Anterior cingulate cortex (tissue), 58 donors: ENCODE results near the gene MAIP1.
A peak's percentile ranks its signal among the peaks of the same experiment; 100 is the strongest.

Experiments
- DNase-seq, 58 donors: peaks; one replicate each; lab custom pipeline; 2025; lab: John Stamatoyannopoulos, UW

Gene MAIP1

GRCh38 chr2:199946196-199946595 lies 9.2 kb upstream of the MAIP1 start:
- no peak for DNase-seq

GRCh38 chr2:199946836-199947235 lies 8.5 kb upstream of the MAIP1 start:
- DNase-seq = no peak

GRCh38 chr2:199950396-199950795 lies 5.0 kb upstream of the MAIP1 start:
- DNase-seq = no peak

- DNase-seq = no peak
These were observed 4.4 kb upstream of the MAIP1 start for GRCh38 chr2:199951023-199951422.

- DNase-seq = no peak
These were observed 409 bp upstream of the MAIP1 start for GRCh38 chr2:199955007-199955338.

GRCh38 chr2:199956062-199956380 lies 639 bp downstream of the MAIP1 start:
- no peak for DNase-seq

- DNase-seq = no peak
These were observed 2.6 kb downstream of the MAIP1 start for GRCh38 chr2:199958014-199958413.

- DNase-seq = no peak
These were observed 6.8 kb downstream of the MAIP1 start for GRCh38 chr2:199962203-199962602.

GRCh38 chr2:199966405-199966804 lies 11.0 kb downstream of the MAIP1 start:
- DNase-seq = no peak

- DNase-seq = no peak
These were observed 11.6 kb downstream of the MAIP1 start for GRCh38 chr2:199966976-199967375.

GRCh38 chr2:199968126-199968525 lies 12.7 kb downstream of the MAIP1 start:
- no peak for DNase-seq

- DNase-seq = no peak
These were observed 16.8 kb downstream of the MAIP1 start for GRCh38 chr2:199972088-199972626.

GRCh38 chr2:199973703-199974102 lies 18.3 kb downstream of the MAIP1 start:
- DNase-seq = peak in 2 of 58 donors; percentile 5 to 15

GRCh38 chr2:199975273-199975895 lies 20.0 kb downstream of the MAIP1 start:
- no peak for DNase-seq

GRCh38 chr2:199977984-199978415 lies 22.6 kb downstream of the MAIP1 start:
- no peak for DNase-seq

GRCh38 chr2:199979398-199979797 lies 24.0 kb downstream of the MAIP1 start:
- DNase-seq = no peak

- peak in 57 of 58 donors; percentile 12 to 95 (median 65) for DNase-seq
These were observed 24.6 kb downstream of the MAIP1 start for GRCh38 chr2:199979832-199980628.

- DNase-seq = no peak
These were observed 26.9 kb downstream of the MAIP1 start for GRCh38 chr2:199982126-199982843.

- DNase-seq = no peak
These were observed 28.2 kb downstream of the MAIP1 start for GRCh38 chr2:199983534-199983933.

GRCh38 chr2:199984159-199984558 lies 28.8 kb downstream of the MAIP1 start:
- no peak for DNase-seq

GRCh38 chr2:199984755-199985154 lies 29.4 kb downstream of the MAIP1 start:
- DNase-seq = no peak
